GM21515 (cell line): Measurements from ENCODE around the gene SOS1.
"Not testable (repeated sequence)": the region's sequence is repeated elsewhere in the genome, so short reads cannot be mapped to it uniquely, and the experiment has no call there.

Experiments
- ATAC-seq: cut with Tn5 transposase; IDR thresholded peaks from one replicate; pipeline ENCODE4 v1.9.1; 2021; ENCODE audit not compliant: unreplicated experiment

Gene SOS1

DNA sequence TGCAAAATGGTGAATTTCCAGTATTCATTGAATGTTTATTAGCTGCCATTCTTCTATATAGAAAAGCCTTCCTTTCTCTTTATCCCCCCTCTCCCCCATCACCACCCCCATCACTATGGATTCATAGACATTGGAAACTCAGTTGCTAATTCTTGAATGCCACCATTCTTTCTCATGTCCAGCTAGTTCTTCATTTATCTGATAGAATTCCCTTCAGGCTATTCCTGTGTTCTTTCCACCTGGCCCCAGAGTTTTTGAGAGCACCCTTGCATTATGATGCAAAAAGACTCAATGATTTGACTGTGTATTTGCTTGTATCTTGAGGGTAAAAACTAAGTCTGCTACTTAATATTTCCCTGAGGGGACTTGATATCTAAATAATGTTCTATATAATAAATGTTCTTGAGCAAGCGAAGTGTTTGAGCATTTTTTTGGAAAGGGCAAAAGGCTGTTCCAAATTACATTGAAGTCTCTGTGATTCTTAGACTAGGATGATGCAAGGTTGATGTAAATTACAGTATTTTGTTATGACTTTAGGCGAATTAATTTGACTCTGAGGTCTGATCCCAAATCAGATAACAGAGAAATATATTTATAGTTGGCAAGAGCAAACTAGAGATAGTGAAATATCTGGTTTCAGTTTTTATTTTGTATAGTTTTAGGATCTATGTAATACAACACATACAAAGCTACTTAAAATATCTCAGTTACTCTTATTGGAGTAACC is 18.8 kb upstream of the SOS1 start:
- ATAC-seq = no peak

- no peak for ATAC-seq
Observed at GRCh38 chr2:39138837-39139211, 18.0 kb upstream of the SOS1 start.

DNA sequence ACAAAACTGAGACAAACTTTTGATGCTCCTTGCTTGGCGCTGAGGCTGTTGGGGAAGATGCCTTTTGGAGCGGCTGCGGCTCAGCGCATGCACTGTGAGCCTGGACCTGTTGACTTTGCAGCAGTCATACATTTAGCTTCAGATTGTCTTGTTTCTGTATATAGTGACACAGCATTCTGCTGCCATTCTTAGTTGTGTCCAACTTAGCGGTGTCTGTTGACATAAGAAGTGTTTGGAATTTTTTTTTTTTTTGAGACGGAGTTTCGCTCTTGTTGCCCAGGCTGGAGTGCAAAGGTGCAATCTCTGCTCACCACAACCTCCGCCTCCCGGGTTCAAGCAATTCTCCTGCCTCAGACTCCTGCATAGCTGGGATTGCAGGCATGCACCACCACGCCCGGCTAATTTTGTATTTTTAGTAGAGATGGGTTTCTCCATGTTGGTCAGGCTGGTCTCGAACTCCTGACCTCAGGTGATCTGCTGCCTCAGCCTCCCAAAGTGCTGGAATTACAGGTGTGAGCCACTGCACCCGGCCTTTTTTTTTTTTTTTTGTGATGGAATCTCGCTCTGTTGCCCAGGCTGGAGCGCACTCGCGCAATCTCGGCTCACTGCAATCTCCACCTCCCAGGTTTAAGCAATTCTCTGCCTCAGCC is 17.5 kb upstream of the SOS1 start:
- not testable (repeated sequence) for ATAC-seq

GRCh38 chr2:39136799-39137198 is 15.9 kb upstream of the SOS1 start:
- no peak for ATAC-seq

DNA sequence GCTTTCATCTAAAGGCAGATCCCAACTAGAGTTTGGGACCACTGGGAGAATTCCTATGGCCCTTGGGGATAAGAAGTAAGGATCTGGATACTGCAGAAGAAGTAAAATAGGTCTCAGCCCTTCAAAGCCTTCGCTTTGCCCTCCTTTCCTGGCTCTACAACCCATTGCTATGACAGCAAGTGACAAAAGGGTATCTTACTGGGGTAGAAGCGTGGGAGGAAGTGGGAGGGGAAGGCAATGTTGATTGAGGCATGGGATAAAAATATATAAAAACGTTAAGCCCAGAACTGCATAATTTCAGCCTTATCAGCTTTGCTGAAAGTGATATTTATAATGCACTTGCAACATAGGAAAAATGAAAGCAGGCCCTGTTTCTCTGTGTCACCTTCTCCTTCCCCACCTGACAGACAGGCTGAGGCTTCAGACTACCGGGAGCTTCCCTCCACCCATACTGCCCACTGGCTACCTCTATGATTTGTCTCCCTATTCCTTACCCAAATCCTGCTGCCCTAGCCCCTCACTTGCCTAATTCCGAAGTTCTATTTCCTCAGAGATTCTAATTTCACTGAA is 14.9 kb upstream of the SOS1 start:
- ATAC-seq = no peak

DNA sequence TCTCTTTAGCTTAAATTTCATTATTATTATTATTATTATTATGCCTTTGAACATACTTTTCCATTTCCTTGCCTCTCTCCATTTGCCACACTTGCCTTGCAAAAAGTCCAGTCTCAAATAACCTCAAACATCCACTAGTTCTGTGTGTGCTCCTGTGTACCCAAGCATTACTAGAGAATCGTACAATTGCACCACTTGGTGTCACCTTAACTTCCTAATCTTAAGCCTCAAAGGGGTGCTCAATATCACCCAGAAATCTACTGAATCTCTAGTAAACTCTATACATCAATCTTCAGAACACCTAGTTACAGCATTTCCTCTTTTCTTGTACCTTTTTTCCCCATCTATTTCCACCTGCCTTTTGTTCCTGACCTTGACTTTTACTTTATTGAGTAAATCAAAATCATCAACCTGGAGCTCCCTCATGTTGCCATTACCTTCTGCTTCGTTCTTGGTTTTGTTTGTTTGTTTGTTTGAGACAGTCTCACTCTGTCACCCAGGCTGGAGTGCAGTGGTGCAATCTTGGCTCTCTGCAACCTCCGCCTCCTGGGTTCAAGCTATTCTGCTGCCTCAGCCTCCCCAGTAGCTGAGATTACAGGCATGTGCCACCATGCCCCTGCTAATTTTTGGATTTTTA is 12.5 kb upstream of the SOS1 start:
- ATAC-seq = no peak

DNA sequence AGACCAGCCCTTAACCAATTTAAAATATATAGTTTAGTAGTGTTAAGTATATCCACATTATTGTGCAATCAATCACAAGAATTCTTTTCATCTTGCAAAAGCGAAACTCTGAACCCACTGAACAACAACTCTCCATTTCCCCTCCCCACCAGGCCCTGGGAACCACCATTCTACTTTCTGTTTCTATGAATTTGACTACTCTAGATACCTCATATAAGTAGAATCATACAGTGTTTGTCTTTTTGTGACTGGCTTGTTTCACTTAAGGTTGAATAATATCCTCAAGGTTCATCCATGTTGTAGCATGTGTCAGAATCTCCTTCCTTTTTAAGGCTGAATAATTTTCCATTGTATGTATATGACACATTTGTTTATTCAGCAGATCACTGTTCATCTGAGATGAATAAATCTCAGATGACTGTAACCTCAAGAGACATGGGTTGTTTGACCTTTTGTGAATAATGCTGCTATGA is 8.1 kb upstream of the SOS1 start:
- peak; percentile 44 for ATAC-seq

GRCh38 chr2:39127973-39128372 is 7.1 kb upstream of the SOS1 start:
- ATAC-seq = peak; percentile 39

GRCh38 chr2:39124746-39125057 is 3.9 kb upstream of the SOS1 start:
- no peak for ATAC-seq

DNA sequence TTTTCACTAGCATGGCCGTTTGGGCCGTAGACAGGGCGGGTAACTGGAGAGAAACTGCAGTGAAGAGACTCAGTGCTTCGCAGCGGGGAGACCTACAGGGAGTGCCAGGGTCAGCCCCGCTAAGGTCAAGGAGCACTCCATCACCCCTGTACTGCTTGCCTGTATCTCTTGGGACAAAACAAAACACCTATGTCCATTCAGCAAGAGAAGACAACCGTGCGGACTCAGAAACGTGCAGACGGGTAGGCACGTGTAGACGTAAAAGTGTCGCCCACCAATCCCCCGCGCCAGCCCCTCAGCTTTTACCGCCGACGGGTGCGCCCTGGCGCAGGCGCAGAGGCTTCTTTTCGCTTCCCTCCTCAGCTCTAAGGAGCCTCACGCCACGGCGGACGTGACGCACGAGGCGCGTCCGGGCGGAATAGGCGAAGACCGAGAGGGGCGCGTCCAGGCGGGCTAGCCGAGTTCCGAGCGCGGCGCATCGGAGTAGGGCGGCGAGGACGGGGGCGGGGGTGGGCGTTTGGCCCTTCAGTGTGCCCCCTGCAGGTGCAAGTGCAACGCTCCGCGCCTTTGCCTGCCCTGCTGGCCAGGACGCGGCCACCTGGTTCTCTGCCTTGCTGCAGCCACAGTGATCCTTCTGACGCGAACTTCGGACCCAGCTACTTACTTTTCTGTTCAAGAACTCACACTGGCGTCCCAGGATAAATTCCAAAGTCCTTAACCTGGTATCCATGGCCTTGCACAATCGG is 3.3 kb upstream of the SOS1 start:
- ATAC-seq = peak; percentile 58

DNA sequence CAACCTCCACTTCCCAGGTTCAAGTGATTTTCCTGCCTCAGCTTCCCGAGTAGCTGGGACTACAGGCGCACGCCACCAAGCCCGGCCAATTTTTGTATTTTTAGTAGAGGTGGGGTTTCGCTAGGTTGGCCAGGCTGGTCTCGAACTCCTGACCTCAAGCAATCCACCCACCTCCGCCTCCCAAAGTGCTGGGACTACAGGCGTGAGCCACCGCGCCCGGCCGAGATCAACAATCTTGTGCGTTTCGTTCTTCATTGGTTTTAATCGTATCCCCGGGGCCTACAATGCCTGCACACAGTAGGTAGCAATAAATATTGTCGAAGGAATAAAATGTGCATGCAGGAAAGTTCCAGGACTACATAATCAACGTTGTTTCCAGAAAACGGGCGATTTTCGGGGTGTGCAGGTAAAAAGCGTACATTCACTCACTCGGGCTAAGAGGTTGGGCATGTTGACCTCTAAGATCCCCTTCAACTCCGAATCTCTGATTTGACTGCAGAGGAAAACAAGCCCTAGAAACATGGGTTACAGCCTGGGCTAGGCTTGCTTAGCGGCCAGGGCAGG is 2.7 kb upstream of the SOS1 start:
- ATAC-seq = no peak

DNA sequence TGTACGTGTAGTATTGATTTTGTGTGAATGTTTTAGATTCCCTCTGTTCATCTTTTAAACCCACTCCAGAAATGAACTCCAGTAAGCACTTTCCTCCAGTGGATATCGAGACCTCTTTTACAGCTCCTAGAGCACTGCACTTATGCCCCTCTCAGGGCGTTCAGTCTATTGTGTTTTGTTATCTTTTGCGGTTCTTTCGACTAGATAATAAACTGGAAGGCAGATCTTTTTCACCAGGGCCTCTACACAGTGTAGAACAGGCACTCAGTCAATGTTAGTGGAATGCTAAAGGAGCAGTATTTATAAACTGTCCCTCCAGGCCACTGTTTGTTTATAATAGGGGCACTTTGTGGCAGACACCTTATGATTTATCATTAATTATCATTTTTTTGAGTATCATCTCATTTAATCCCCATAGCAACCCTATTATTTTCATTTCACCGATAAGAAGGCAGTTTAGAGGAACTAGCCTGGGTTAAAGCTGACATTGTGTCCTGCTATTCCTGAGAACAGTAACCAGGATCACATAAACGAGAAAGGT is 742 bp upstream of the SOS1 start:
- ATAC-seq = no peak

DNA sequence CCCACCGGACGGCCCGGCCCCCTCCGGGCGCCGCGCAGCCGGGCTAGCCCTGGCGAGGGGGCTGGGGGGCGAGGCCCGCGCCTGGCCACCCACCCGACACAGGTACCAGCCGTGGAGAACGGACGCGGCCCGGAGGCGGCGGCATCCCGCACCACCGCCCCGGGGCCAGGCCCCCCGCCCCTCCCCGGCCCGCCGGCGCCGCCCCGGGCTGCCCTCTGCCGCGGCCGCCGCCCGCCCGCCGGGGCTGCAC is 405 bp downstream of the SOS1 start:
- peak; percentile 19 for ATAC-seq

GRCh38 chr2:39119732-39120520 is 925 bp downstream of the SOS1 start:
- peak; percentile 37 for ATAC-seq

- ATAC-seq = no peak
Observed at GRCh38 chr2:39118786-39119499, 1.9 kb downstream of the SOS1 start.

DNA sequence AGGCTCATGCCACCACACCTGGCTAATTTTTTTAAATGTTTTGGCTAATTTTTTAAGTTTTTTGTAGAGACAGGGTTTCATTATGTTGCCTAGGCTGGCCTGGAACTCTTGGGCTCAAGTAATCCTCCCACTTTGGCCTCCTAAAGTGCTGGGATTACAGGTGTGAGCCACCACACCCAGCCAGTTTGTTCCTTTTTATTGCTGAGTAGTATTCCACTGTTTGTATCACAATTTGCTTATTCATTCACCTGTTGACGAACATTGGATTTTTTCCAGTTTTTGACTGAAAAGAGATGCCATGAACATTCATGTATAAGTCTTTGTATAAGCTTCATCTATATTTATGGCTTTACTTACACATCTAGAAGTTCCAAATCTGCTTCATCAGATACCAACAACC is 5.3 kb downstream of the SOS1 start:
- no peak for ATAC-seq

DNA sequence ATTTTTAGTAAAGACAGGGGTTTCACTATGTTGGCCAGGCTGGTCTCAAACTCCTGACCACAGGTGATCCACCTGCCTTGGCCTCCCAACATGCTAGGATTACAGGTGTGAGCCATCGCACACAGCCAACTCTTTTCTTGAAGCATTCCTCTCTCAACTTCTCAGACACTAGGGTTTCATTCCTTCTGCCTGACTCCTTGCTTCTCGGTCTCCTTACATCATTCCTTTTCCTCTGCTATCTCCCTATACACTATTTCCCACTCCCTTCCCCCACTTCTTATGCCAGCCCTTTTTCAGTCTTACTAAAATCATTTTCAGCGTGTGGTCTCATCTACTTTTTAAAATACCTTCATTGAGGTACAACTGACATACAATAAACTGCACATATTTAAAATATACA is 6.1 kb downstream of the SOS1 start:
- ATAC-seq = no peak

DNA sequence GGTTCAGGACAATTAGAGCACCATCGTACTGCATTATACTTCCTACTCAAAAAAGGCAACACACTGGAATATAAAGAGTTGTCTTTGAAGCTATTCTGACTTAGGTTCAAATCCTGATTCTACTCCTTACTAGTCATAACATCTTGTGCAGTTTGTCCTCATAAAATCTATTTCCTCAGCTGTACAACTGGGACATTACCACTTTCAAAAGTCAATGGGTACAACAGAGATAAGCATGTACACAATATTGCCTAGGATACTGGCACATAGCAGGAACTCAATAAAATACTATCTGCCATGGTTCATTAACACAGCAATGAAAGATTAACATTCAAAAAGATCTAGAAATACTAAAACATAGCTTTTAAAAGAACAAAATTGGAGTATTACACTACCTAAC is 11.3 kb downstream of the SOS1 start:
- ATAC-seq = no peak

DNA sequence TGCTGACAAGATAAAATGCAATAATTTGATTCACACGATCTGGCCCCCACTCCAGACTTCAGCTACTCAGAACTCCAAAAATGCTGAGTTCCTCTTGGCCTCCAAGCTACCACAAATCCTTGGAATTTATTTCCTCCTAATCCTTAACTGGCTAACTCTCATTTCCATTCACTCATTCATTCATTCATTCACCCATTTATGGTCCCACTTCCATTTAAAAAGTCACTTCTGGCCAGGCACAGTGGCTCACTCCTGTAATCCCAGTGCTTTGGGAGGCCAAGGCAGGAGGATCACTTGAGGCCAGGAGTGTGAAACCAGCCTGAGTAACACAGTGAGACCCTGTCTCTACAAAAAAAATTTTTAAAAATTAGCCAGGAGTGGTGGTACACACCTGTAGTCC is 12.5 kb downstream of the SOS1 start:
- no peak for ATAC-seq
